Globus pallidus (tissue), 1 donor: ENCODE data around the gene PRDM16.

ENCODE experiments used
- DNase-seq: peaks from one replicate; pipeline ENCODE4 v3.0.0-alpha.2; 2015; ENCODE audit warnings: low spot score

Gene PRDM16

GRCh38 chr1:3053986-3054385, 15.0 kb upstream of the PRDM16 start:
- DNase-seq, result no peak

GRCh38 chr1:3054474-3054873, 14.5 kb upstream of the PRDM16 start:
- DNase-seq, result no peak

GRCh38 chr1:3055051-3055450, 14.0 kb upstream of the PRDM16 start:
- no peak for DNase-seq

DNA sequence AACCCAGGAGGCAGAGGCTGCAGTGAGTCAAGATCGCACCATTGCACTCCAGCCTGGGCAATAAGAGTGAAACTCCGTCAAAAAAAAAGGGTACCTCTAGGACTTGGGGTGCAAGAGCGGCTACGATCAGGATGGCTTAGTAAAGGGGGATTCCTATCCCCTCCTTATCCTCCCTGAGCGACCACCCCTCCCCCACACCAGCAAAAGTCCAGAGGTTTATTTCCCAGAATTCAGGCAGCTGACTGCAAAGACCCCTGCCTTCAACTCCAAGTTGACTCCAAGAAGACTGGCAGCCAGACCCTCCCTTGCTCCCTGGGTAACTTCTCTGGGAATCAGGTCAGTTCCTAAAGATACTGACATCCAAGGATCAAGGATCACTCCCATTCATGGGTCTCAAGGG, 12.4 kb upstream of the PRDM16 start:
- DNase-seq, result no peak

- DNase-seq, result no peak
These were observed 10.6 kb upstream of the PRDM16 start for GRCh38 chr1:3058263-3059030.

DNA sequence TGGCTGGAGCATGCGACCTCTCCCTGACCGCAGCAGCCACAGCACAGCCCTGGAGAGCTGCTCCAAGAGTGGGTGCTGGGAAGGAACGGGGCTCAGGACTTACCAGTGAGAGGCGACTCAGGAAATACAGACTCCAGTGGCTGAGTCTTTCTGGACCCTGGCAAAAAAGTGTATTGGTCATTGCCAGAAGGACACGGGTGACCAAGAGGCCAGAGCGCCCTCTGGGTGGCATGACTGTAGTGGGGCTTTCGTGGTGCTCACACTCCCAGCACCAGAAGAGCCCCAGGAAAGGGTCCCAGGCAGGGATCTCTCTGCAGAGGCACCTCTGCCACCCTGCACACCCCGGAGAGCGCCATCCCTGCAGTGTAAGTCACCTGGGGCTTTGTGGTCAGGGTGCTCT, 8.9 kb upstream of the PRDM16 start:
- DNase-seq, result no peak

- DNase-seq, result no peak
These were observed 8.1 kb upstream of the PRDM16 start for GRCh38 chr1:3060601-3061551.

GRCh38 chr1:3061566-3061965, 7.4 kb upstream of the PRDM16 start:
- DNase-seq, result no peak

GRCh38 chr1:3061981-3062615, 6.9 kb upstream of the PRDM16 start:
- DNase-seq, result no peak

DNA sequence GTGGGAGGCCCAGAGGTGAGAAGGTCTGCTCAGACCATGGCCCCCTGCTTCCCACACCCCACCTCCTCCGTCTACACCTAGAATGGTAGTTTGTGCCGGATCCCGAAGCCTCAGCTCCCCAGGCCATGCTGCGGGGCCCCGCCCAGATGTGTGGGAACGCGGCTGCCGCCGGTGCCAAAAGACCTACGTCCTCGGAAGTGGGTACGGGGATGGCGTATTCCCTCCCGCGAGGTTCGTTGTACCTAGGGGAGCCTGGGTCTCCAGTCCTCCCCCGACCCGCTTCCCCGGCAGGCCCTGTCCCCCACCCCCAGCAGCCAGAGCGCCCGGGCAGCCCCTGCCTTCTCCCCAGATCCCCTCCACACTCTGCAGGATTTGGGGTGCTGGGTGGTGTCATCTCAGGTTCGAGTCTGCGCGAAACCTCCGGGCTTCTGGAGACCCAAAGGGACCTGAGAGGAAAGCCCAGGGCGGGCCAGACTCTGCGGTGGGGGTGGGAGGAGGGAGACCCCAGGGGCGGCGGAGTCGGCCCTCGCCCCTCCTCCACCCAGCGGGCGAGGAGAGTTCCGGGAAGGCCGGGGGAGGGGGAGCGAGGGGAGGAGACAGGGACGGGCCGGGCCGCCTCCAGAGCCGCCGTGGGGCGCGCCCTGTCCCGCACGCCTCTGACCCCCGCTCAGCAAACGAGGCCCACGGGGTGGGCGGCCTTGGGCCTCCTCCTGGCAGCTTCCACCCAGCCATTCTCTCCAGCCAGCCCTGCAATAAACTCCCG, 6.2 kb upstream of the PRDM16 start:
- no peak for DNase-seq

- no peak for DNase-seq
These were observed 5.4 kb upstream of the PRDM16 start for GRCh38 chr1:3063379-3064295.

- DNase-seq, result no peak
These were observed 4.6 kb upstream of the PRDM16 start for GRCh38 chr1:3064296-3064850.

GRCh38 chr1:3064901-3065300, 4.1 kb upstream of the PRDM16 start:
- DNase-seq, result no peak

GRCh38 chr1:3065396-3065795, 3.6 kb upstream of the PRDM16 start:
- no peak for DNase-seq

- no peak for DNase-seq
These were observed 3.2 kb upstream of the PRDM16 start for GRCh38 chr1:3065797-3066196.

DNA sequence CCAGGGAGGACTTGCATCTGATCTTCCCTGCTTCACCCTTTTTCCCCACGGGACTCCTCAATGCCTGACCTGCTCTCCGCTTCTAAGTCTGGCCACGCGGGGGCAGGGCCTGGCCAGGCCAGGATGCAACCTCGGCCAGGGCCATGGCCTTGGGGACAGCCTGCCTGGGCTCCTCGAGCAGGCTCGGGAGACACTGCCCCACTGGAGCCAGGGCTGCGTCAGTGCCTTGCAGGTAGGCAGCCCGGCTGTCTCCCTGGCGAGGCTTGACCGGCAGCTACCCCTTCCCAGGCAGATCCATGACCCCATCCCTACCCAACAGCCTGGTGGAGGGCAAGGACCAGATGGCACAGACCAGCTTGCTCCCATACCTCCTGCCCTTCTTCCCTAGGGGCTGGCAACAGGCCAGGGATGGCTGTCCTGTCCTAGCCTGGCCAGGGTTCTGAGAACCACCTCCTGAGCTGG, 2.7 kb upstream of the PRDM16 start:
- DNase-seq, result no peak

DNA sequence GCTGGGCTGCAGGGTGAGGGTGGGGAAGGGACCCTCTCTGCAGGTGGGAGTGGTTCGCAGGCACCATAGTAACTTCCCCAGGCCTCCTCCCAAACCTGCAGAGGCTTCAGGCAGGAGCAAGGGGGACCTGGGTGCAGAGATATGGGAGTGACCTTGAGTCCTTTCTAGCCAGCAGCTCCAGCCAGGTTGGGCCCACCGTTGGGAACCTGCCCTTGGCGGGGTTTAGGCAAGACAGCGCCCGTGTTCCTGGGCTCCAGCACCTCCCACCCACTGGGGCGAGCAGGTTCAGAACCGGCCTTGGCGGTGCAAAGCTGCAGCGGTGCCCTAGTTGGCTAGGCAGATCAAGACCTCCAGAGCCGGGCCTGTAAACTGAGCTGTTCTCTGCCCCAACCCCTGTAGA, 2.2 kb upstream of the PRDM16 start:
- DNase-seq, result no peak

GRCh38 chr1:3067301-3067670, 1.7 kb upstream of the PRDM16 start:
- DNase-seq, result no peak

DNA sequence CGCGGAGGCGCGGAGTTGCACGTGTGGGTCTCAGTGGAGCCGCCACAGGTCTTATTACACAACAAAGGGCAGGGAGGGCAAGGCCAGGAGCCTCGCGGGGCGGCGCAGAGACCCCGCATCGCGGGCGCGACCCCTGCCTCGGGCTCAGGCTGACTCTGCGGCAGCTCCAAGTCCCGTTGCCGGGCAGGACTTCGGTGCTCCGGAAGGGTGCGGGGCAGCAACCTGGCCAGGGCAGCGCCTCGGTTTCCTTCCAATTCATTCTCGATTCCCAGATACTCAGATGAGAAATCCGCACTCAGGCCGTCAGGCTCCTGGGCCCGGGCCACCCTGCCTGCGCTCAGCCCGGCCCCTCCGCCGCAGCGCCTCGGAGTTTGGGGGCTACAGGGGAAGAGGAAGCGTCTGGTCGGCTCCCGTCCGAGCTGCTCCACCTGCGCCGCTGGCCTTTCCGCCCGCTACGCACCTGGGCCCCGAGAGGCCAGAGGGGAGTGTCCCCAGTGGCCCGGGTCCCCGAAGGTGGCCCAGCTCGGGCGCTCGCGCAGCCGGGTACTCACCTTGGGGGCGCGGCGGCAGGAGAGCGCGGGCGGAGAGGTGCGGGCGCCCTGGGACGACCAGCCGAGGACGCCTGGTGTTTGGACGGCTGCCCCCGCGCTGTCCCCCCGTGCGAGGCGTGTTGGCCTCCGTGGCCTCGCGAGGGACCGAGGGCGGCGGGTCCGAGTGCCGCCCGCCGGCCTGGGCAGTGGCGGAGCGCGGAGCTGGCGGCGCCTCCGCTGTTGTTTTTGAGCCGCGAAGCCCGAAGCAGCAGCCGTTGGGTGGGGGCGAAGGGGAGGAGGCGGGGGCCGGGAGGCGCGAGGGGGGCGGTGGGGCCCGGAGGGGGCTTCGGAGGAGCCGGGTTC, 1.1 kb upstream of the PRDM16 start:
- no peak for DNase-seq
